Measurements from ENCODE around the gene TCF4.

Gene TCF4

GRCh38 chr18:55338978-55339650 lies 248.9 kb downstream of the TCF4 start:
- DNase-seq: no peak

GRCh38 chr18:55337908-55338521 lies 250.0 kb downstream of the TCF4 start:
- no peak for DNase-seq

- no peak for DNase-seq
These were observed 250.9 kb downstream of the TCF4 start for GRCh38 chr18:55337138-55337537.

GRCh38 chr18:55336438-55337100 lies 251.4 kb downstream of the TCF4 start:
- DNase-seq: no peak

- DNase-seq: no peak
These were observed 253.1 kb downstream of the TCF4 start for GRCh38 chr18:55334875-55335274.

DNA sequence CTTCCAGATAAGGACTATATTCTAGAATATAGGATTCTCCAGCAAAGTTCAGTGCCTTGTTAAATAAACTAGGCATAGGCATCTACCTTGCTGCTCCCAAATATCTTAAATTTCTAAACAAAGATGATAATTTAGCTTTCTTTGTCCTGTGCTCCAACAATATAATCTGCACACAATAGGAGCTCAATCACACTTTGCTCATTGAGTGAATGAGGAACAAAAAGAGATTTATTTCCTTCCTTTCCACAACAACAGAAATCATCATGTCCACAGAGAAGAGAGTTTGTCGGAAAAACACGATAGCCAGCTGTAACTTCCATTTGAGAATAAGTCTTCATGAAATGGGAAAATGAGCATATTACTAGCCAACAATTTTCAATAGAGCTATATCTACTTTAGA lies 256.7 kb downstream of the TCF4 start:
- no peak for DNase-seq

DNA sequence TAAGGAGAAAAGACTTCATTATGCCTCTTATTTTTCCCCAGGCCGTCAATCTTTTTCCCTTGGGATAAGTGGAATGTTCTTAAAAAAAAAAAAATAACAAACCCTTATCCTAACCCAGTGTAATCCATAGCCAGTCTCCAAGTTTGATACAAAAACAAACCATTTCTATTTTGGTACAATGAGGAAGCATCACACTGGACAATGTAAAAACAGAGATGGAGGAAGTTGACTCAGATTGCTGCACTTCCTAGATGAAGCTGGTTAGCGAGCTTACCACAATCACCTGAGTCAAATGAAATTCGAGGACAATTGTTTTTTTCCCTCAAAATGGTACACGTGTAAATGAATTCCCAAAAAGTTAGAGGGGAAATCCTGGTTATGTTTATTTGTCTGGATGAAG lies 259.7 kb downstream of the TCF4 start:
- no peak for DNase-seq

DNA sequence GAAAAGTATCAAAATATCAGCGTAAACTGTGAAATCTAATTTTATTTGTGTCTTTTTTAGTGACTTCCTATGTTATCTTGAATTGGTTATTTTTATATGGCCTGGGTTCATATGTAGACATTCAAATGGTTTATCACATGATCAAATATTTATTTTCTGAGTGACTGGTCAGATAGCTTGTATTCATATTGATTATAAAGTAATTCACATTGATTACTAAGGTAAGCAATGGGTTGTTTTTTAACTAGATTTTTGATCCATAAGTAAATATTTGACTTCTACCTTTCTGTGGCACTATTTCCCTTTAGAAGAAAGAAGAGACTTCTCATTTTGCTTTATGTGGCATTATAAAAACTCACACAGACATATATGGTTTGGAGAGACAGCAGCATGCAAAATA lies 260.5 kb downstream of the TCF4 start:
- DNase-seq: no peak

- DNase-seq: no peak
These were observed 261.9 kb downstream of the TCF4 start for GRCh38 chr18:55326134-55326533.

- DNase-seq: no peak
These were observed 263.8 kb downstream of the TCF4 start for GRCh38 chr18:55324166-55324565.

GRCh38 chr18:55323051-55323994 lies 264.7 kb downstream of the TCF4 start:
- no peak for DNase-seq

GRCh38 chr18:55322178-55322735 lies 265.7 kb downstream of the TCF4 start:
- no peak for DNase-seq

DNA sequence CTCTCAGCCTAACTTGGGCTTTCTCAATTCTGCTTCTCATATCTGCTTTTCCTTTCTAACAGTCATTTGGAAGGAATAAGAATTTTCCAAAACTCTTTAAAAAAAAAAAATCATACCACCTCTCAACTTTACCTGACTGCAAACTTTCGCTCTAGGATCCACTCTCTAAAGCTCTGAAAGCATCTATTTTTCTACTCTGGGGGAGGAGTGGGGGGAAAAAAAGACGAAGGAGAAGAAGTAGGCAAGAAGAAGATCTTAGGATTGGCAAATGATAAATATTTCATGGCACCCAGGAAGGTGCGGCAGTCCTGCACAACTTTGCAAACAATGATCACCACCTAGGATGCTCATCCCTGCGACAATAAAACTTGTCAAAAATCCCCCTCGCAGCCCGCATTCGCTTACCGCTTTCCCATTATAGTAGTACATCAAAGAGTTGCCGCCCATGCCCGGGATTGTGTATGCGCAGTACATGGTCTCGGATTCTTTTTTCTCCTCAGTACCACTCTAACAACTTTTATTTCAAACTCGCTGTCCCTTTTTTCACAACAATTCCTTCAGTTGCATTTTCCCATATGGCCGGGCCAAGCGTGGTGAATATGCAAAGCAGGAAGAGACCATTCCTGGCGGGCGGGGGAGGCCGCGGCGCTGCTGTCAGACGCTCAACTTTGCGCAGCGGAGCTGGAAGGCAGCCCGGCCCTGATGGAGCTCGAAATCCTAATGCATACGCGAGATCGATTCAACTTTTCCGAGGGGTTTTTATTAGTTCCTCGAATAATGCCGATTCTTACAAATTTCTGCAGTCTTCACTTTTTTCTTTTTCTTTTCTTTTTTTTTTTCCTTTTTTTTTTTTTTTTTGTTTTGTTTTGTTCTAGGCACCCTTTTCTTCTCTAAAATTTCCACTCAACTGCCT lies 266.5 kb downstream of the TCF4 start:
- DNase-seq: no peak

DNA sequence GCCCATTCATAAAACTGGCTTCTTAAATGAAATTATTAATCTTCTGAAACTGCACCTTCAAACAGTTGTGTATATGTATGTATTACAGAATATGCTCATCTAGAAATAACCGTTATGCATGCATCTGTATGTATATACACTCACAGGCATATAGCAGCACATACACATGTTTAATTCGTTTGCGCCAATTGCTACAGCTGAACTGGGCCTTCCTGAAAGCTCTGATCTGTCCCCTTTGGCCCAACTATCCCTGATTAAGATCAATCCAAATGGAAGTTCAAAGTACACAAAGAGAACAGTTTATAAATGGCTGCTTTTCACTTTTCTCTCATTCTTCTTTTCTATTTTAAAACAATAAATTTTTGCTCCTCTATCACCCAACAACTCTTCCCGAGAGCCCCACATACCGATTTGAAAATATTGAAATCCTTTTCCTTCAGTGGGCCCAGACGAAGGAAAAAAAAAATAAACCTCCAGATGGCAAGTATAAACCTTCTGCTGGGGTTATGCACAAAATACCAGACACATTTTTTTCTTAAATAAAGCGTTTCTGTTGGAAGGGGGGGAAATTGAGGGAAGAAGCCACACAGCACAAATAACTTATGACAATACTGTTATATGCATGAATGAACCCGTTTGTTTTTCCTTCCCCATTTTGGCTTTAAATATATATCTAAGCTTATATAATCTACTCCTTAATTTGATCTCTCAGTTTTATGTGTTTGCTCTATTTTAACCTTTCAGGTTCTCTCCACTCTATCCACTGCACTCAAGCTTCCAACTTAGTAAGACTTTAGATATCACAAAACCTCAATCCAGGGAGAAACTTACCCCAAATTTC lies 267.3 kb downstream of the TCF4 start:
- DNase-seq: no peak

- no peak for DNase-seq
These were observed 268.4 kb downstream of the TCF4 start for GRCh38 chr18:55319459-55320193.

GRCh38 chr18:55318951-55319441 lies 269.0 kb downstream of the TCF4 start:
- no peak for DNase-seq

GRCh38 chr18:55317864-55318263 lies 270.1 kb downstream of the TCF4 start:
- DNase-seq: no peak

DNA sequence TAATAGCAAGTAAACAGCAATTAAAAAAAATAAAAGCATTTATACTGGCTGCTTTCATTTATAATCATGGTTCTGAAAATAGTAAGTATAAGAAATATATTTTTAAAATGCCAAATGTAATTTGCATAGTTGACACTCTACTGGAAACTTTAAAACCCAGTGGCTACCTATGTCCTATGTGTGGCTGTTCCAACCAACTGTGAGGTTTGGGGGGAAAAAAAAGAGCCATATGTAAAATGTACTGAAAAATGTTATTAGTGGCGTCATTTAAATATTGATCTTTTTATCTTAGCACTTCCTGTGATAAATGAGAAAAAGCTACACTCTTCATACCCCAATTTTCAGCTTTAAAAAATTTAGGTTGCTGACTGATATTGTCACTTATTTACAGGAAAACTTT lies 270.7 kb downstream of the TCF4 start:
- DNase-seq: no peak

GRCh38 chr18:55316486-55317184 lies 271.4 kb downstream of the TCF4 start:
- DNase-seq: no peak
